Natural killer cell (primary cell): ENCODE results near the gene CTLA4. TPM values are rescaled to one million over a fixed set of nuclear protein-coding genes. Genes with fewer than 3 reads are reported as not detected.

Source experiments
- ATAC-seq, 3 donors: fragments of 150-1000 bp in 2 of 3; fragments of 200-7000 bp in 1 of 3; cut with Tn5 transposase; 1 replicate in 1 of 3; 2 replicates in 2 of 3; pipeline ENCODE4 v1.10.0; 2021; ENCODE audit warnings: mild to moderate bottlenecking in 2 of 3, moderate library complexity in 2 of 3
- DNase-seq, 2 donors: peaks; one replicate each; pipeline versions ENCODE4 v3.0.0 to v3.0.0-alpha.2; 2013 to 2021; ENCODE audit warnings: mixed read lengths in 1 of 2
- H3K27ac ChIP-seq: one replicate; pipeline ENCODE4 v1.5.1; 2013; ENCODE audit warnings: mild to moderate bottlenecking, low read length
- H3K27me3 ChIP-seq: one replicate; pipeline ENCODE4 v1.6.1; 2013; ENCODE audit warnings: low read length; ENCODE audit not compliant: control insufficient read depth, insufficient read depth
- H3K36me3 ChIP-seq: one replicate; pipeline ENCODE4 v1.6.1; 2013; ENCODE audit warnings: low read length; ENCODE audit not compliant: control insufficient read depth, insufficient read depth
- H3K4me1 ChIP-seq: one replicate; pipeline ENCODE4 v1.6.1; 2013; ENCODE audit warnings: low read length; ENCODE audit not compliant: control insufficient read depth, insufficient read depth
- H3K4me3 ChIP-seq: one replicate; pipeline ENCODE4 v1.5.1; 2013; ENCODE audit warnings: low read length
- H3K9me3 ChIP-seq: one replicate; pipeline ENCODE4 v1.6.1; 2013; ENCODE audit warnings: low read length; ENCODE audit not compliant: control insufficient read depth, insufficient read depth
- H3K27ac Mint-ChIP-seq, 2 donors: one replicate each; pipeline ENCODE4 v1.8.0; 2022; ENCODE audit warnings: mild to moderate bottlenecking in 2 of 2, mixed read lengths in 2 of 2, moderate library complexity in 1 of 2
- H3K27me3 Mint-ChIP-seq, 2 donors: one replicate each; pipeline ENCODE4 v1.8.0; 2022; ENCODE audit warnings: low read depth in 2 of 2, mixed read lengths in 2 of 2
- H3K36me3 Mint-ChIP-seq: one replicate; pipeline ENCODE4 v1.8.0; 2022; ENCODE audit warnings: mixed read lengths
- H3K4me1 Mint-ChIP-seq, 2 donors: one replicate each; pipeline ENCODE4 v1.8.0; 2022; ENCODE audit warnings: mixed read lengths in 2 of 2
- H3K4me3 Mint-ChIP-seq: one replicate; pipeline ENCODE4 v1.8.0; 2022; ENCODE audit warnings: mild to moderate bottlenecking, moderate library complexity, mixed read lengths
- H3K9me3 Mint-ChIP-seq, 2 donors: one replicate each; pipeline ENCODE4 v1.8.0; 2022; ENCODE audit warnings: mixed read lengths in 2 of 2
- CTCF ChIP-seq: fragments of 200-600 bp; IDR thresholded peaks from one replicate; pipeline ENCODE4 v1.8.0; 2022; ENCODE audit warnings: antibody characterized with exemption
- WGBS: methylation state at CpG from one replicate; pipeline ENCODE4 v1.1.7; 2013; ENCODE audit warnings: missing lambda C conversion rate; ENCODE audit not compliant: insufficient coverage; 5-methylcytosine and 5-hydroxymethylcytosine counted together
- intact Hi-C: fragments of 100-400 bp; cut with micrococcal nuclease; formaldehyde crosslinking; loops from one replicate; pipeline ENCODE4 v1.14.2; 2022
- total RNA-seq, 4 donors: library from RNA; stranded (reverse); fragments of 120-200 nt in 1 of 4; gene quantifications; one replicate each; pipeline versions ENCODE4 v1.2.3 to v1.2.4, GENCODE V29; 2013 to 2022

Gene CTLA4
- total RNA-seq, 3 donors from 2014 or later (not counting 1 experiment from before 2014, with no cell fraction given): 0.31 to 2.3 (median 0.78) TPM

- Histone ChIP-seq H3K4me1 (peaks cover 7% of the 10 kb centered on the region), H3K4me3 (no peak overlapping the region), H3K9me3 (no peaks in the 10 kb centered on the region), H3K36me3 (no peaks in the 10 kb centered on the region), H3K27me3 (no peaks in the 10 kb centered on the region), H3K27ac (no peak overlapping the region)
- Mint-ChIP-seq H3K9me3 (no peaks in the 10 kb centered on the region), H3K27me3 (no peaks in the 10 kb centered on the region), H3K4me1 (peaks cover 0 to 5% of the 10 kb centered on the region in 2 donors), H3K27ac (no peak overlapping the region), H3K4me3 (no peak overlapping the region), H3K36me3 (no peaks in the 10 kb centered on the region)
- no peak for TF ChIP-seq CTCF
- WGBS: 94% methylated on average over 5 of the region's 6 CpGs
- intact Hi-C loops: loop anchor here (5.0 kb wide), 1 partner anchor 426 kb away; no protein-coding TSS in a partner anchor
- DNase-seq (no peak), ATAC-seq (no peak)
Observed at GRCh38 chr2:203908066-203908796, 40.7 kb downstream of the CTLA4 start.

- intact Hi-C loops: loop anchor here (5.0 kb wide), 1 partner anchor 426 kb away; no protein-coding TSS in a partner anchor
- H3K27me3 Mint-ChIP-seq: peaks cover under 1 to 1% of the 10 kb centered on the region in 2 donors
- no peak for TF ChIP-seq CTCF
- WGBS: 75% methylated on average over 3 of the region's 3 CpGs
- peaks cover 0 to 5% of the 10 kb centered on the region in 2 donors for H3K4me1 Mint-ChIP-seq
- DNase-seq (no peak), ATAC-seq (no peak)
- no peaks in the 10 kb centered on the region for H3K36me3 Mint-ChIP-seq
- Histone ChIP-seq H3K4me3 (no peak overlapping the region), H3K27ac (no peak overlapping the region), H3K36me3 (no peaks in the 10 kb centered on the region), H3K4me1 (peaks cover 7% of the 10 kb centered on the region), H3K27me3 (no peaks in the 10 kb centered on the region), H3K9me3 (no peaks in the 10 kb centered on the region)
- no peak overlapping the region for H3K27ac Mint-ChIP-seq
- no peak overlapping the region for H3K4me3 Mint-ChIP-seq
- no peaks in the 10 kb centered on the region for H3K9me3 Mint-ChIP-seq
Observed at GRCh38 chr2:203908797-203909185, 41.2 kb downstream of the CTLA4 start.

GRCh38 chr2:203909261-203909967 is 41.8 kb downstream of the CTLA4 start:
- H3K36me3 ChIP-seq: no peaks in the 10 kb centered on the region
- H3K36me3 Mint-ChIP-seq: no peaks in the 10 kb centered on the region
- H3K9me3 ChIP-seq: no peaks in the 10 kb centered on the region
- ATAC-seq (peak in 2 of 3 donors; percentile 27 to 49), DNase-seq (peak in 1 of 2 donors; percentile 69)
- H3K4me1 Mint-ChIP-seq: peaks cover 4 to 11% of the 10 kb centered on the region in 2 donors
- WGBS: 28% methylated on average over 7 of the region's 8 CpGs
- intact Hi-C loops: loop anchor here (5.0 kb wide), 1 partner anchor 427 kb away; no protein-coding TSS in a partner anchor
- no peaks in the 10 kb centered on the region for H3K27me3 ChIP-seq
- H3K4me1 ChIP-seq: peaks cover 7% of the 10 kb centered on the region
- no peak overlapping the region for H3K4me3 Mint-ChIP-seq
- H3K27ac ChIP-seq: no peak overlapping the region
- H3K9me3 Mint-ChIP-seq: no peaks in the 10 kb centered on the region
- peak; percentile 32 for TF ChIP-seq CTCF
- H3K4me3 ChIP-seq: no peak overlapping the region
- peaks cover 6 to 7% of the 10 kb centered on the region in 2 donors for H3K27me3 Mint-ChIP-seq
- no peak overlapping the region for H3K27ac Mint-ChIP-seq
